NCI-H2029 (cell line): ENCODE measurements around the gene ANKS1B.
"Not testable (repeated sequence)": the region's sequence is repeated elsewhere in the genome, so short reads cannot be mapped to it uniquely, and the experiment has no call there.

Source experiments
- DNase-seq: peaks from one replicate; lab custom pipeline; 2025; lab: John Stamatoyannopoulos, UW

ANKS1B gene

DNA sequence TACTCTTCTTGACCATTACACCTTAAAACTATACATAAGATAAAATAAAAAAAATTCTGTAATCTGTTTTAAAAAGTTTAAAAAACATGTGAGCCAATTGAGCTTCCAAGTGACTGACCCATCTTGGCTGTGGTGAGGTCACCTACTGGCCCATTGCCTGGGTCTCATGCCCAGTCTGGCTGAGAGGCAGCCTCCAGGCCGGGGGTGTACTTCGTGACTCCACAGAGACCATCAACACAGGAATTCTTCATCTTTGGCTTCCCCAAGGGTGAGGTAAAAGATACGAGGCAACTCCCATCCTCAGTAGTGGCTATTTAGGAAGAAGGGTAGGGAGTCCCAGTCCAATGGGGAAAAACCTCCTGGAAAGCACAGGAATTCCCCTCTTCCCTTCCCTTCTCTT lies 1226.4 kb downstream of the ANKS1B start:
- DNase-seq: no peak

DNA sequence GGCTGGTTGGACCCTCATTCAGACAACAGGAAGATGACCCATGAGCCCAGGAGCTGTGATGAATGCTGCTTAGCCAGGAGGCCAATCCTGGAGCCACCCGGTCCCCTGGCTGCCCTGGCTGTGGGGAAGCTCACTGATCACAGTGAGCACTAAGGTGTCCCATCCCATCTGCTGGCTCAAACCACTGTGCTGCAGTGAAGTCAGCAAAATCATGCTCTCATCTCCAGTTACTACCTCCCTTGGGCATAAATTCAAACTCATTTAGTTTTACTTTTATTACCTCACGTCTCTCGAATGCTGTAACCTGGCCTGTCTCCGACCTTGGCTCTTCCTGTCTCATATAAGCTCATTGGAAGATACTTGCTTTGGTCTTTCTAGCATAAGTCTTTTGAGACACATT lies 1227.3 kb downstream of the ANKS1B start:
- DNase-seq: no peak

DNA sequence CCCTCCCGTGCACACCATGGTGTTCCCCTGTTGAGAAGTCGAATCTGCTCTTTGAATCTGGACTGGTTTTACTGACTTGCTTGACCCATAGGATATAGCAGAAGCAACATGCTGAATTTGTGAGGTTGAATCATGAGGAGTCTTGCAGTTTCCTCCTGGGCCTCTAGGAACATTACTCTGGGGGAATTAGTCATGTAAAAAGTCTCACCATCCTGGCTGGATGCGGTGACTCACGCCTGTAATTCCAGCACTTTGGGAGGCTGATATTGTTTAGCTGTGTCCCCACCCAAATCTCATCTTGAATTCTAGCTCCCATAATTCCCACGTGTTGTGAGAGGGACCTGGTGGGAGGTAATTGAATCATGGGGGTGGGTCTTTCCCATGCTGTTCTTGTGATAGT lies 1228.9 kb downstream of the ANKS1B start:
- DNase-seq: not testable (repeated sequence)

DNA sequence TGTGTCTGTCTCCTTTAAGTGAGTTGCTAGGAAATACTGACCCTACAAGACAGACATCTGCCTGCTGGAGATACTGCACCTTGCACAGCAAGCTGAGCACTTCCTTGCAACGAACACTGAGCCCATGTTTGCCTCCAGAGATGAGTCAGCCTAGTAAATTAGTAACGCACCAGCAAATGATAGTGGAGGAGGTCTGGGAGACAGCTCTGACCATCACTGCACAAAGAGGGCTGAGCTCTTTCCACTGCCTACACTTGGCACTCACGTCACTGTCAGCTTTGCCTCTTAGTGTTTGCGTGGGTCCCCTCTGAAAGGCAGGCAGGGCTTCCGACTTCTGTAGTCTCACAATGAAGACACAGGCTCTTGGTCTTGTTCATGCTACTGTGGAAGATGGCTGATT lies 1230.6 kb downstream of the ANKS1B start:
- no peak for DNase-seq

DNA sequence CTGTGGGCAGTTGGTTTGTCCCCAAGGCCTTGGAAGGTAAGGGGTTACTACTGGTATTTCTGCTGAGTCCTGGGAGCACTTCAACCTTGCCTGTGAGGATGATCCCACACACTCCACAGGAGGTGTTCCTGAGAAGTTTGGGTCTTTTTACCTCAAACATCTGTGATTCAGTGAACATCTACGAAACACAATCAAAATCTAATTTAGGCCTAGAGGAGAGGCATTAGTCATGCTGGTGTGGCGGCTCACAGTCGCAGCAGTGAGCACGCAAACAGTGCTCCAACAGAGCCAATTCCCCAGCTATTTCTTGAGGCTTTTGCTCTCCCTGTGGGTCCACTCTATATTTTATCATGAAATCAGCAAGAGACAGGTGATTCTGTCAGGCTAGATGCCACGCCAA lies 1232.0 kb downstream of the ANKS1B start:
- no peak for DNase-seq

DNA sequence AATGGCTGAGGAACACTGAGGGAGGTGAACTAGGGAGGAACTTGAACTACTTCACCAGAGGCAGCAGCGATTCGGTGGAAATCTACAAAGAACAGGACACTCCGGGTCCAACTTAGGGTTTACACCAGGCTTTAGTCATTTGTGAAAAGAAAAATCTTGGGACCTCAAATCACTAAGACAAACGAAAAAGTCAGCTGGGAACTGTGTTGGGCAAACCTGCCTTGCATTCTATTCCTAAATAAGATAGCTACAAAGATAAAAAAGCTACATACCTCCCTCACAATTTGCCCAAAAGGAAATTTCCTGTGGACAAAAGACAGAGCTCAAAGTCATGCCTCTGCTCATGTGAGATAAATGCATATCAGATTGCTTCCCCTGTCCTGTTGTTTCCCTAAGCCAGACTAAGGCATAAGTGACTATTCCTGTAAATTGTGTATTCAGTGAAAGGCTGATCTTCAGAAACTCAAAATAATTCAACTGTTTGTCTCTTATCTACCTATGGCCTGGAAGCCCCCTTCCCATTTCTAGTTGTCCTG lies 1233.1 kb downstream of the ANKS1B start:
- no peak for DNase-seq

DNA sequence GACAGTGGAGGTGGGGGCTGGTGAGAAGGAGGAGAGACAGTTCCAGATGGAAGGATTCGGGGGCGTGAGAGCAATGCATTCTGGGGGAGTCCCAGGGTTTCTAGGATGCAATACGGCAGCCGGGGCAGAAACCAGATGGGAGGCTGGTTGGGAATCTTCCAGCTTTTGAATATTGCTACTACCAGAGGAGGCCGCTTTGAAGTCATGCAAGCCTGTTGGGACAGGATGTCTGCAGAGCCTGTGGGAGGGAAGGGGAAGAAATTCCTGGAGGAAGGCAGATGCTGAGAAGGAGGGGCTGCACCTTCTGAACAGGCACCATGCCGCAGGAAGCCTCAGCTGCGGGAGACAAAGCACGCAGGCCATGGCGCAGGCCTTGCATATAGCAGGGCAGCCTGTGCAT lies 1234.2 kb downstream of the ANKS1B start:
- DNase-seq: no peak

DNA sequence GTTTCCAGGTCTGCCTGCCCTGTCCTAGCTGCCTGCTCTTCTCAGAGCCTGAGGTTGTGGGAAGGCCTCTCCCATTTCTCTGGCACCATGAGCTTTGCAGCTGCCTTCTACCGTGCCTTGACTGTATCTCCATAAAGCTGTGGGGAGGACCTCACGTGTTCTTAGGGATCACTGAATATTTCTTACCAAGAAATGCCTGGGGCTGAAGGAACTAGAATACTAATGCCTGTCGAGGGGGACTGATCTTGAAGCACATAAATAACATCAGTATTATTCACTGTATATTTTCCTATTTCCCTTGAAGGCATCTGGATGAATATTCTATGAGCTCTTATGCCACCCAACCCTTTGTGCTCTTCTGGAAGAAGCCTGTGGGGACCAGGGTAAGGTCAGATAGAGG lies 1236.3 kb downstream of the ANKS1B start:
- DNase-seq: no peak

DNA sequence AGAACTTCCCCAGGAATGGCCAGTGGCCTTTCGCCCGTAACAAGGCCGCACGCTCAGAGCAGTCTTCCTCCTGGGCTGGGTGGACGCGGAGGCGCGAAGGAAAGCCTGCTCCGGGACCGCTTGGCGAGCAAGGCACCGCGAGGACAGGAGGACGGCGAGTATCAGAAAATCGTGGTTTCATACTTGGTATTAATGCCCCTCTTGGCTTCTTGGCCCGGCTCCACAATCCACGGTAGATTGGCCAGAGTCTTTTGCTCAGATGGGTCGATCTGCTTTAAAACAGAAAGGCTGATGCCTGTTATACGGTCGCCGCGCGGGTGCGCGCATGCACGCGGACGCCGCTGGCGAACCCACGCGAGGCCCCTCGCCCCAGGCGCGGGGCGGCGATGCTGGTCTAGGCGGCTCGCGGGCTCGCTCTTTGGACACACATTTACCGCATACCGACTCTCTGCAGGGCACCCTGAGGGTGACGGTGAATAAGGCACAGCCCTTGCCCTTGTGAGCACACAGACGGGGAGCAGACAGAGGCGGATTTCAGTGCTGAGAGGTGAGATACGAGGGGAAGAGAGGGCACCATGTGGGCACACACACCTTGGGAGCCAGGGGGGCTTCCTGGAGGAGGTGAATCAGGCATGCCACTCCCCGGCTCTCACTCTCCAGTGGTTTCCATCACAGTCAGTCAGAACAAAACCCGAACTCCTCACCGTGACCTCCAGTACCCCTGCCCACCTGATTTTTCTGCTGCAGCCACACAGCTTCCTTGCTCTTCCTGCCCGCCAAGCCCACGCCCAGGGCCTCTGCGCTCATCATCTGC lies 1239.0 kb downstream of the ANKS1B start:
- no peak for DNase-seq

DNA sequence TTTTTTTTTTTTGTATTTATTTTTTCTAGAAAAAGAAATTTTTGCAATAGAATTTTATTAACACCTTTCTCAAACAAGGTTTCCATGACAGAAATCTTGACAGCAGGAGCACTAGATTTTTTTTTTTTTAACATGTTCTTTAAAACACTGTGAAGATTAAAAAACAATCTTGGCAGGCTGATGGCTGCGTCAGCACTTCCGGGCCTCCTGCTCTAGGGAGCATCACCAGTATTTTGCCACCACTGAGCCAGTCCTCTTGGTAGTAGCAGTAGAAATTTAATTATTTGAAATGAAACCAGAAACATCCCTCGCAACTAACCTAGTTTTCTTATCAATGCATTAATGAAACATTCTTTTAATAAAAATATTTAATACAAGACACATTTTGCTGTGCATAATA lies 1240.1 kb downstream of the ANKS1B start:
- DNase-seq: no peak

DNA sequence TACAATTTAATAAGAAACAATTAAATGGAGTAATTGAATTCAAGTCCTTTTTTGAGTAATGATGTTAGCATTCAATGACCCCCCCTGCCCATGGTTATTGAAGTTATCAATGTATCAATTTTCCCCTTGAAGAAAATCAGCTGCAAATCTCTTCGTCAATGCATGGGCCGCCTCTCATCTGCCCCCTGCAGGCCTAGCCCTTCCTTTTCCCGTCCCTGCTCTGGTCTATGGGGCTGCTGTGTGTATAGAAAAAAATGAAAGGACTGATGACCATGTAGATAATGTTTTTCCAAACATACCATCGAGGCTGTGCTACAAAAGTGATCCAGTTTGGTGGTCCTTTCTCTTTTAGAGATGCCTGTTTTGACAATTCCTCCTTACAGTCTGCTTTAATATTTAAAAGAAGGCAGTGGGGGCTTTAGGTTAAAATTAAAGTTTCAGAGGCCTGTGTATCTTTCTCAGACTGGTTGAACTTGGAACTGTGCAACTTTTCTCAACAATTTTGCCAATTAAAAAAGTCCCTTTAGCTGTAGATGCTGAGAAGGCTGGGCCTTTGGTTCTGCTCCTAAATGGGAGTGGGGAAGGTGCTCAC lies 1241.3 kb downstream of the ANKS1B start:
- no peak for DNase-seq

DNA sequence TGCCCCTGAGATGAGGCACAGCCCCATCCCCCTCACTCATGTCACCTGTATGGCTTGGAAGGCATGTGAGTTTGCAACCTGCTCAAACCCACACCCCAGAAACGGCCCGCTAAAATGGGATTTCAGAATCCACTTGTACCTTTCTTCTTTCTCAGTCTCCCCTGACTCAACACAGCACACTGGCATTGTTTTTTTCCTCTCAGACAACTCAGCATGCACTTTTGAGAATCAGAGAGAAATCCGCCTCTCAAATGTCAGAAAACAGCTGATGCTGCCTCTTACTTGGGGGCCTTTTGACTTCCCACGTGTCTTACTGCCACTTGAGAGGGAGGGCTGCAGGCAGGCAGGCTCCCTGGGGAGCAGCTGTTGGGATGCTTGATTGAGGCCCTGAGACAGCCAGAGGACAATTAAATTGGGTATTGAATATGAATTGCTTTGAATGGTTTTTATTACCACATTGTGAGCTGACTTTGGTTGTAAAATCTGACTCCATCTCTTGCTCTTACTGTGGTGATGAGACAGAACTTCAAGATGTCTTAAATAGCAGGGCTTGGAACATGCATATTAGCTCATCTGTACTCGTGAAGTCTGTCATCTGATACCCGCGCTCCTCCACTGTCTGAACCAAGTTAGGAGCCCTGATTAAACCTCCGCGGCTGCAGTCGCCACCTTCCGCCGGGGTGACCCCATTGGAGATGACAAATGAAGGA lies 1243.0 kb downstream of the ANKS1B start:
- DNase-seq: no peak

DNA sequence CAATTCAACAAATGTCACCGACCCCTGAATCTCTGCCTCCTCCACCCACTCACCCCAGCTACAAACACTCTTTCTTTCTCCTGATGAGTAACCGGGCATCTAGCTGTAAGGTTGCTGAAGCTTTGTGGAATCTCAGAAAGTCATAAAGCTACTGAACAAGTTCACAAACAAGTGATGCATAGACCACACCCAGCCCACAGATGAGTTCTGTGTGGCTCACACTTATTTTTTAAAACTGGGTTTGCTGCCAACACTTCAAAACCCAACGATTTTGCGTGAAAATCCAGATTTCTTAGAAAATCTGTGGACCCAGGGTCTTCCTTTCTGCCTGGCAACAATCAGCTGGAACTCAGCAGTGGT lies 1243.6 kb downstream of the ANKS1B start:
- DNase-seq: no peak

DNA sequence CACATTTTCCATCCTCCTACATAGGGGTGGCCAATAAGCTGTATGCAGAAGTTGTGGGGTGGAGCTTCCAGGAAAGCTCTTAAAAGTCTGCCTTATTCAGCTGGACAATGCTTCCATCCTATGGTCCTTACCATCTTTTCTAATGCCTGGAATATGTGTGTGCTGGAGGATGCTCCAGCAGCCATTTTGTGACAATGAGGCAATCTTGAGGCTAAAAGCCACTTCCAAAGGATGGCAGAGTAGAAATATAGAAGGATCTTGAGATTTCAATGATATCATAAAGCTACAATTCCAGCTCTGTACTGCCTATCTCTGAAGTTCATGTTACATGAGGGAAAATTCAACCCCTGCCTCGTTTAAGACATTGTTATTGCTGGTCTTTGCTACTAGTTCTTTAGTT lies 1244.0 kb downstream of the ANKS1B start:
- no peak for DNase-seq

DNA sequence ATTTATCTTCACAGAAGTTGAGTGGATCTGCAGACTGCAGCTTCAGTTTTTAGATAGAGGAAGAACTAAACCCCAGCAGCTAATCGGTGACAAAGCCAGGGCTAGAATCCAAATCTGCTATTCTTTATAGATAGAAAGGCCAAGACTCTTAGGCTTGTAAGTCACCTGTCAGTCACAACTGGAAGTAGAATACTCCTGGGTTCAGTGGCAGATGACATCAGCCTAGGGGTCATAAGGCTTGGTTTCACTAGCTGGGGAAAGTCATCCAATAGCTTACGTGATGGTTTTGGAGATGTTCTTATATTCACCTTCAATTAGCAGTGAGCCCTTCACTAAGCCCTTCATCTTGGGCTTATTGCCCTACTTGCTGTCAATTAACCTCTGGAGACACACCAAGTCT lies 1246.2 kb downstream of the ANKS1B start:
- no peak for DNase-seq

DNA sequence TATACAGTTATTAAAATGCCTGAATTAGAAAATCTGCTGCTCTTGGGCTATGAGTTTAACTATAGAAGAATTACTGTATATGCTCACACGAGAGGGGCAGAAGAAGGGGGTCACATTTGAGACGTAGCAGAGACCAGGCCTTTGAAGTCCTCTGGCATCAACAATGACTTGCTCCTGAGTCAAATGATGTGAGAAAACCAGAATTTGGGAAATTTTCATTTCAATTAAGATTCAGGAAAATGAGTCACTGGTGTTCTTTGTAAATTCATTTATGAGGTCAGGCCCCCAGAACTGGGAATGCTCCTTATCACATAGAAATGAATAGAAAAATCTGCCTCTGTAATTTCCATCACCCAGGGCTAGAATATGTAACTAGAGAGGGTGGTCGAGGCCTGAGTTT lies 1246.7 kb downstream of the ANKS1B start:
- DNase-seq: no peak

DNA sequence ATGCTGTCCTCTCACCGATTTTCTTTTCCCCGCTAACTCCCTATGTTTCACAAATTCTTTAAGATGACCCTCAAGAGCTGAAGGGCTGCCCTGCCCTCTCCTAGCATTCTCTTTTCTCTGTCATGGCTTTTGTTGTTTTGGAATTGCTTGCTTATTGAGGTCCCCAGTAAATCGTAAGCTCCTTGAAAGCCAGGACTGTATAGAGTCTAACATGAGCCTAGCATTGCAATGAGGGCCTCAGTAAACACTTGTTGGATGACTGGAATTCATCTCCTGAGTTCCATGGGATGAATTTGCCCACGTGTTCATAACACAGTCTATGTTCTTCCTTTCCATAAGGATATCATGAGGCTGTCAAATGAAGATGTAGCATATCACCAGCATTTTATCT lies 1247.4 kb downstream of the ANKS1B start:
- DNase-seq: no peak

DNA sequence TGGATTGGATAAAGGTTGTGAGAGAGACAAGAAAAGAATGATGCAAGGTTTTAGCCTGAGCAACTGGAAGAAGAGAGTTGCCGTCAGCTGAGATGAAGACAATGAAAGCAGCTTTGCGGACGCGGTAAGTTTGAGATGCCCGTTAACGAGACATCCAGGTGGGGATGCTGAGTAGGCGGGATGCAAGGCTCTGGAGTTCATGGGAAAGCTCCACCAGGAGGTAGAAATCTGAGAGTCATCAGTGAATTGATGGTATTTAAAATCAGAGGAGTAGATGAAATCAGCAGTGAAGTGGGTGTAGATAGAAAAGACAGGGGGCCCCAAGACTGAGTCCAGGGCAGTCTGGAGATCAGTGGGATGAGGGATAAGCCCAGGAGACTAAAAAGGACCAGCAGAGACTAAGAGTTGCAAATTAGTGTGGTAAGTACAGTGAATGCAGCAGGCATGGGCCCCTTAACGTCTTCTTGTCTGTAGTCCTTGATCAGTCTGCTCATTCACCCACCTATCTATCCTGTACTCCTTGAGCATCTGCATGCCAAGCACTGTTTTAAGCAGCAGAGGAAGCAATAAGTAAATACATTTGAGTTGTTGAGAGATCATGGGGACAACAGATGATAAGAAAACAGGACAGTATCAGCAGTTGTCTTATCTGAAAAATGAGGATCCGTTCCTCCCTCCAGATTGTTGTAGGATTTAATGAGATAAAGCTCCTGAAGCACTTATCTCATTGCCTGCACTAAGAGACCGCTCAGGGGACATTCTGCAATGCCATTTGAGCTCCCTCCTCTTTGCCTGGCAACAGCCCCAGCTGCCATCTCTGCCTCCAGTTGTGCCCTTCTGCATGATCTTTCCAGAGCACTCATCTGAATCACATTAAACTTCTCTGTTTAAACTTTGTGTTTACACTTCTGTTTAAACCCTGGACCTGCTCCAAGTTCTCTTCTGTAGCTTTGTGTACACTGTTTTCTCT lies 1248.1 kb downstream of the ANKS1B start:
- DNase-seq: peak; percentile 51

DNA sequence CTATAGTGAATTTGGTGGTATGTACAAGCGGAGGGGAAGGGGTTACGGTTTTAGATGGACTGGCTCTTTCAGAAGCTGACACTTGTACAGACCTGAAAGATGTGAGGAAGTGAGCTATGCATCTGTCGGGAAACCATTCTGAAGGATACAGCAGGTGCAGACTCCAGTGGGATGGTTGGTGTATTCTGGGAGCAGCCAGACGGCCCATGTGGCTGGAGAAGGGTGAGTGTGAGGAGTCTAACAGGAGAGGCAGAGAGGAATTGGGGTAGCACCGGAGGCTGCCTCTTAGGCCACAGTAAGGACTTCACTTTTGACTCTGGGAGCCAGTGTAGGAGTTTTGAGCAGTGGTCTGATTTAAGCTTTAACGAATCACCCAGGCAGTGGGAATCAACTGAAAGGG lies 1248.9 kb downstream of the ANKS1B start:
- no peak for DNase-seq

DNA sequence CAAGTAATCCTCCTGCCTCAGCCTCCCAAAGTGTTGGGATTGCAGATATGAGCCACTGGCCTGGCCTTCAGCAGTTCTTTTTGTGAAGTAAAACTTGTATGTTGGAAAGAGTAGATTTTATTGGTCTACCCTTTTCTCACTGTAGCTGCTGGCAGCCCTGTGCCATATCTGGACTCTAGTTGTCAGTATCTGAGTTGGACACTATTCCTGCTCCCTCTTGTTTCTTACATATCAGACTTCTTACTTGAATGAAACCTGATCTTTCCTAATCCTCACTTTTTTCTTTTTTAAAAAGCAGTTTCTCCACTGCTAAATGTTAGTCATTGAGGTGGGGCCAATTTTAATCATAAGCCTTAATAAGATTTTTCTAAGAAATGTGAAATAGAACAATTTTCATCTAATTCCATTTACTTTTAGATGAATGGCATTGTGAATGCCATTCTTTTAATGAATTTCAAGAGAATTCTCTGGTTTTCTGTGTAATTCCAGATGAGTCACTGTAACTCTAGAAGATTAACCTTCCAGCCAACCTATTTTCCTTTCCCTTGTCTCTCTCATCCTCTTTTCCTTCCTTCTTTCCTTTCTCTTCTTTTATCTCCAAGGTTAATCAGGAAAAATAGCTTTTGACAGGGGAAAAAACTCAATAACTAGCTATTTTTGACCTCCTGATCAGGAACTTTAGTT lies 1250.9 kb downstream of the ANKS1B start:
- DNase-seq: no peak

DNA sequence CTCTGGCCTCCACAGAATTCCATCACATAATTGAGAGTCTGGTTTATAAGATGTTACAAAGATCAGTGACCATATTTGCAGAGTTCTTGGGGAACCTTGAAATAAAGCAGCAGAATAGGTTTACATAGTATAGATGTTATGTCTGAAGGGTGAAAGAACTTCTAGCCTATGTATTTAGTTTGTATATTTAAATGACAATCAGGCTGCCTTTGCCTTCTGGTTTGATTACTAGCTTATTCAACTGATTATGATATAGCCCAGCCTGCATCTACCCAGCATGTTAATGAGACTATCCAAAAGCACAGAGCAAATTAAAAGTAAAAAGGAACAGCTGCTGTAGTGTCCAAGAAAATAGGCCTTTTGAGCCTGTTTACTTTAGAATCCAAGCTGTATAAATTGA lies 1254.3 kb downstream of the ANKS1B start:
- no peak for DNase-seq
